Neural progenitor cell (in vitro differentiated cells): Measurements from ENCODE around the gene SLC44A1. TPM values are rescaled to one million over a fixed set of nuclear protein-coding genes. Genes with fewer than 3 reads are reported as not detected.

Experiments used
- DNase-seq: peaks from one replicate; pipeline ENCODE4 v3.0.0-alpha.2; 2016; ENCODE audit warnings: low spot score
- H2AFZ ChIP-seq: fragments of 200-600 bp; sonication (generic); replicated peaks from 2 replicates; pipeline ENCODE4 v1.6.1; 2016; ENCODE audit warnings: antibody characterized with exemption
- H3F3A ChIP-seq: fragments of 200-600 bp; sonication (generic); 2 replicates; pipeline ENCODE4 v1.6.1; 2016; ENCODE audit warnings: antibody characterized with exemption, low read depth
- H3K27ac ChIP-seq: fragments of 200-600 bp; sonication (generic); 2 replicates; pipeline ENCODE4 v1.5.1; 2016; ENCODE audit warnings: mild to moderate bottlenecking
- H3K27me3 ChIP-seq: fragments of 200-600 bp; sonication (generic); 2 replicates; pipeline ENCODE4 v1.6.1; 2016; ENCODE audit warnings: mild to moderate bottlenecking, moderate library complexity
- H3K36me3 ChIP-seq: fragments of 200-600 bp; sonication (generic); 2 replicates; pipeline ENCODE4 v1.5.1; 2016
- H3K4me1 ChIP-seq: fragments of 200-600 bp; sonication (generic); 2 replicates; pipeline ENCODE4 v1.6.1; 2016; ENCODE audit warnings: mixed run types
- H3K4me2 ChIP-seq: fragments of 200-600 bp; sonication (generic); 2 replicates; pipeline ENCODE4 v1.6.1; 2016
- H3K4me3 ChIP-seq: fragments of 200-600 bp; sonication (generic); 2 replicates; pipeline ENCODE4 v1.5.1; 2016
- H3K79me2 ChIP-seq: fragments of 200-600 bp; sonication (generic); 2 replicates; pipeline ENCODE4 v1.6.1; 2016; ENCODE audit warnings: low read depth
- H3K9ac ChIP-seq: fragments of 200-600 bp; sonication (generic); 2 replicates; pipeline ENCODE4 v1.6.1; 2016
- H3K9me3 ChIP-seq: fragments of 200-600 bp; sonication (generic); 2 replicates; pipeline ENCODE4 v1.5.1; 2016; ENCODE audit warnings: low read depth
- H4K20me1 ChIP-seq: fragments of 200-600 bp; sonication (generic); 2 replicates; pipeline ENCODE4 v1.6.1; 2016; ENCODE audit warnings: low read depth
- H3K27ac Mint-ChIP-seq: 3 replicates; pipeline ENCODE4 v1.8.0; 2021; ENCODE audit warnings: mixed read lengths
- H3K27me3 Mint-ChIP-seq: 2 replicates; pipeline ENCODE4 v1.8.0; 2022; ENCODE audit warnings: low read depth, mild to moderate bottlenecking, inconsistent platforms, moderate library complexity, mixed read lengths; ENCODE audit not compliant: insufficient read depth
- H3K36me3 Mint-ChIP-seq: 3 replicates; pipeline ENCODE4 v1.8.0; 2021; ENCODE audit warnings: mixed read lengths
- H3K4me1 Mint-ChIP-seq: 3 replicates; pipeline ENCODE4 v1.8.0; 2021; ENCODE audit warnings: mixed read lengths
- H3K4me3 Mint-ChIP-seq: 3 replicates; pipeline ENCODE4 v1.8.0; 2021; ENCODE audit warnings: mild to moderate bottlenecking, moderate library complexity, mixed read lengths
- H3K9me3 Mint-ChIP-seq: 3 replicates; pipeline ENCODE4 v1.8.0; 2020; ENCODE audit warnings: mixed read lengths
- EZH2 ChIP-seq: fragments of 200-600 bp; sonication (generic); IDR thresholded peaks from 2 replicates; pipeline ENCODE4 v1.6.1; 2017; ENCODE audit warnings: antibody characterized with exemption, mild to moderate bottlenecking, moderate library complexity
- EZH2phosphoT487 ChIP-seq: fragments of 200-600 bp; sonication (generic); IDR thresholded peaks from 2 replicates; pipeline ENCODE4 v1.6.1; 2017; ENCODE audit warnings: antibody characterized with exemption
- total RNA-seq: library from RNA; depleted of rRNA; stranded (reverse); fragments of >200 nt; gene quantifications from 2 replicates; pipeline ENCODE4 v1.2.3, GENCODE V29; 2015; ENCODE audit warnings: low replicate concordance
- TF ChIP-seq, protein P1 (sequence below): fragments of 200-600 bp; sonication (generic); IDR thresholded peaks from 2 replicates; pipeline ENCODE4 v1.5.1; 2017; ENCODE audit warnings: antibody characterized with exemption, mild to moderate bottlenecking

SLC44A1 gene
- total RNA-seq, 1 donor from 2014 or later: 41.4 TPM

DNA sequence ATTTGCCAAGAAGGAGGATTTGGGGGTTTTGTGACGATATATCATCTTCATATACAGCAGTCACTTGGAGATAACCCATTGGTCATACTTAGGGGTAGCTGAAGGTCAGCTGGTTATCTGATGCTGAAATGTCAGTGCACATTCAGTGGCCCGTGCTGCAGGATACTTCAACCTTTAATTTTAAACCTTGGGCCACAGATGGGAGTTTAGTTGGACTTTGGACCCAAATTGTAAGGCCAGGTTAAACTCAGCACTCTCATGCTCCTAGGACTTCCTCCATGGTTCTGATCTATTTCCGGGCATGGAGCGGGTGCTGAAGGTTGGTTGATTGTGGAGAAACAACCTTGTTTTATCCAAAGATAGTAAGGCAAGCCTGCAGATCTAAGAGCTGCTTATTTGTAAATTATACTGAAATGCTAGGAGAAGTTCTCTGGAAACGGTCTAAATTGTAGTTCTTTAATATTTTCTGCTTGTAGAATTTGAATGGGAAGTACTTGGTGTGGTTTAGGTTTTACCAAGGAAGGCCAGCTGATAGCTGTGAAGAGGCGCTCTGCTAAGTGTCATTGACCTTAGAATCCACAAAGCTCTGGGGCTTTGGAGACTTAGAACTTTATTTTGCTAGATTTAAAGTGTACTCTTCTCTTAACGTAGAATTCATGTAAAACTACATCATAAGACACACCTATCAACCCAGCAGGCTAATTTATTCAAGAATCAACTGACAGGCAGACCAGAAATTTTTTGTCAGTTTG lies 38.6 kb downstream of the SLC44A1 start:
- Histone ChIP-seq H3K27me3 (no peaks in the 10 kb centered on the region), H3F3A (no peaks in the 10 kb centered on the region), H3K4me2 (no peak overlapping the region), H3K9ac (no peak overlapping the region), H2AFZ (no peak overlapping the region), H3K9me3 (no peaks in the 10 kb centered on the region), H3K27ac (no peak overlapping the region), H3K4me1 (no peaks in the 10 kb centered on the region), H3K4me3 (no peak overlapping the region), H3K79me2 (peaks cover 37% of the 10 kb centered on the region), H3K36me3 (no peaks in the 10 kb centered on the region), H4K20me1 (no peaks in the 10 kb centered on the region)
- no peak for DNase-seq
- no peak overlapping the region for H3K4me3 Mint-ChIP-seq
- TF ChIP-seq, protein P1, sequence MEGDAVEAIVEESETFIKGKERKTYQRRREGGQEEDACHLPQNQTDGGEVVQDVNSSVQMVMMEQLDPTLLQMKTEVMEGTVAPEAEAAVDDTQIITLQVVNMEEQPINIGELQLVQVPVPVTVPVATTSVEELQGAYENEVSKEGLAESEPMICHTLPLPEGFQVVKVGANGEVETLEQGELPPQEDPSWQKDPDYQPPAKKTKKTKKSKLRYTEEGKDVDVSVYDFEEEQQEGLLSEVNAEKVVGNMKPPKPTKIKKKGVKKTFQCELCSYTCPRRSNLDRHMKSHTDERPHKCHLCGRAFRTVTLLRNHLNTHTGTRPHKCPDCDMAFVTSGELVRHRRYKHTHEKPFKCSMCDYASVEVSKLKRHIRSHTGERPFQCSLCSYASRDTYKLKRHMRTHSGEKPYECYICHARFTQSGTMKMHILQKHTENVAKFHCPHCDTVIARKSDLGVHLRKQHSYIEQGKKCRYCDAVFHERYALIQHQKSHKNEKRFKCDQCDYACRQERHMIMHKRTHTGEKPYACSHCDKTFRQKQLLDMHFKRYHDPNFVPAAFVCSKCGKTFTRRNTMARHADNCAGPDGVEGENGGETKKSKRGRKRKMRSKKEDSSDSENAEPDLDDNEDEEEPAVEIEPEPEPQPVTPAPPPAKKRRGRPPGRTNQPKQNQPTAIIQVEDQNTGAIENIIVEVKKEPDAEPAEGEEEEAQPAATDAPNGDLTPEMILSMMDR: no peak
- TF ChIP-seq EZH2 (no peak), EZH2phosphoT487 (no peak)
- no peaks in the 10 kb centered on the region for H3K36me3 Mint-ChIP-seq
- H3K4me1 Mint-ChIP-seq: no peaks in the 10 kb centered on the region
- H3K27me3 Mint-ChIP-seq: no peaks in the 10 kb centered on the region
- no peak overlapping the region for H3K27ac Mint-ChIP-seq
- H3K9me3 Mint-ChIP-seq: peaks cover 2% of the 10 kb centered on the region

DNA sequence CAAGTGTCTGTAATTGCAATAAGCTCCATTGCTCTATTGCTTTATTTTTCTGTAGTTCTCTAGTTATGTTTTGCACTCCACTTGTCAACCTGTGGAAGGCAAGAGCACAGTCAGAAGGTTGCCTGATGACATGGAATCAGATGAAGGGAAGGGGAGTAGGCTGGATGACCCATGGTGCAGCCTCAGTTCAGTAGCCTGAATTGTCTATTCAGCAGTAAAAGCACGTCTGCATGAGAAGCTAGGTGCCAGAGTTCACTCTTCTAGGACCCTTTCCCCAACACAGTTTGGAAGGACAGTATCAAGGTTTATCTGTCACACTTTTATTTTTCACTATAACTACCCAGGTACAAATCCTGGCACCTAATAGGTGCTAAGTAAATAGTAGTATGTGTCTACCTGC lies 39.3 kb downstream of the SLC44A1 start:
- no peak overlapping the region for H3K27ac Mint-ChIP-seq
- Histone ChIP-seq H3K27ac (no peak overlapping the region), H2AFZ (no peak overlapping the region), H3F3A (no peaks in the 10 kb centered on the region), H3K27me3 (no peaks in the 10 kb centered on the region), H3K9ac (no peak overlapping the region), H3K36me3 (no peaks in the 10 kb centered on the region), H3K79me2 (peaks cover 40% of the 10 kb centered on the region), H3K4me3 (no peak overlapping the region), H4K20me1 (no peaks in the 10 kb centered on the region), H3K4me2 (no peak overlapping the region), H3K9me3 (no peaks in the 10 kb centered on the region), H3K4me1 (no peaks in the 10 kb centered on the region)
- H3K27me3 Mint-ChIP-seq: no peaks in the 10 kb centered on the region
- H3K36me3 Mint-ChIP-seq: no peaks in the 10 kb centered on the region
- no peak overlapping the region for H3K4me3 Mint-ChIP-seq
- no peaks in the 10 kb centered on the region for H3K4me1 Mint-ChIP-seq
- DNase-seq: no peak
- H3K9me3 Mint-ChIP-seq: peaks cover 2% of the 10 kb centered on the region
- TF ChIP-seq, protein P1: no peak
- TF ChIP-seq EZH2phosphoT487: no peak
- TF ChIP-seq EZH2: no peak

DNA sequence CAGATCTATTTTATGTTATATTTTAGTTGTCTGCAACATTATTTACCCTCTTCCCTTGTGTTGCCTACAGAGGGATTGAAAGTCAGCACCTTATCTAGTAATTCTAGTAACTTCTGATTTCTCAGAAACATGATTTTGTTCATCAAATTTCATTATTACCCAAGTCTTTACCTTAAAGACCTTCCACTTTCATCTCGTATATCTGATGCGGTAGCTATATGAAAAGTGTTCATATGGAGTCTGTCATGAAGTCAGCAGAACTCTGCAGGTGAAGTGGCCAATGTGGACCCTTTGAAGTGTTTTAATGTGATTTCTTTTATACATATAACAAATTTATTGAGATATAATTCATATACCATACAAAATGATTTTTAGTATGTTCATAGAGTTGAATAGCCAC lies 40.0 kb downstream of the SLC44A1 start:
- no peaks in the 10 kb centered on the region for H3K27me3 Mint-ChIP-seq
- no peaks in the 10 kb centered on the region for H3K27me3 ChIP-seq
- H3F3A ChIP-seq: no peaks in the 10 kb centered on the region
- H3K36me3 ChIP-seq: no peaks in the 10 kb centered on the region
- H3K36me3 Mint-ChIP-seq: no peaks in the 10 kb centered on the region
- no peaks in the 10 kb centered on the region for H4K20me1 ChIP-seq
- no peak overlapping the region for H3K9ac ChIP-seq
- peaks cover 45% of the 10 kb centered on the region for H3K79me2 ChIP-seq
- no peak overlapping the region for H3K4me2 ChIP-seq
- no peak overlapping the region for H3K4me3 ChIP-seq
- TF ChIP-seq, protein P1: no peak
- TF ChIP-seq EZH2 (no peak), EZH2phosphoT487 (no peak)
- no peak overlapping the region for H3K4me3 Mint-ChIP-seq
- no peaks in the 10 kb centered on the region for H3K4me1 Mint-ChIP-seq
- no peak overlapping the region for H3K27ac ChIP-seq
- H3K9me3 Mint-ChIP-seq: peaks cover 2% of the 10 kb centered on the region
- H2AFZ ChIP-seq: no peak overlapping the region
- no peak for DNase-seq
- no peaks in the 10 kb centered on the region for H3K4me1 ChIP-seq
- no peak overlapping the region for H3K27ac Mint-ChIP-seq
- H3K9me3 ChIP-seq: no peaks in the 10 kb centered on the region
